ENCODE data around the gene AFF4.

AFF4 gene

DNA sequence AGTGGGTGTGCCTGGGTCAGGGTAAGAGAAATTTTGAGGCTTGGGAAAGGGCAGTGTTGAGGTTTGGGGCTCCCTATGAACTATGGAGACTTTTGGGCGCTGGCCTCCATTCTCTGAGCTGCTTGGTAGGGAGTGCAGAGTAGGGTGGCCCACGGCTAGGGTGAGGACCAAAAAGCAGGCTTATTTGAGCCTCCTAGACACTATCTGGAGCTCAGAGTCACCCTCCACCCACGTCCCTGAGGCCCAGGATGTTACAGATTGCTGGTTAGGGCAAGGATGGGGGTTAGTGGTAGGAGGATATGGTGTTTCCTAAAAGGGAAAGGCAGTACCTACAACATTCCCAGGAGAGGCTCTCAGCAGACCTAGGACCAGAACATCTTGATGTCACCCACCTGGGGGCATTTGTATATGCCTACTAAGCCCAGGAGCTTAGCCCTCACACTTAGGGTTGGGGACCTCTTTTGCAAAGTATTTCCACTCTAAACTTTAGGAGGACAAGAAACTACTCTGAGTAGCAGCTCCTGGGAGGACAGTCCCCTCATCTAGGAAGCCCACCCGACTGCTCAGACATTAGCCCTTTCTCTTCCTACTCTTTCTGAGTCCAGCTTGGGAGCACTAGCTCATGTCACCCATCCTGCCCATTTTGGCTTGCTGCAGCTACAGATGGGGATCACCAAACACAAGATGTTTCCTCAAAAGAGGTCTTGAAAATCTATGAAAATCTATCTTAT lies 135.3 kb downstream of the AFF4 start:
- H3K9me3 ChIP-seq (replicated peaks in 1 of 11): no peaks in the 10 kb centered on the region; a peak in 1 of 22 replicates
- H3K27ac ChIP-seq: no peak overlapping the region
- H3K4me2 ChIP-seq: peak overlapping the region in 2 of 11 experiments; percentile 4 to 16; a peak in 1 of 22 replicates
- TF ChIP-seq Cebpa-rat (IDR thresholded peaks at IDR 0.05): no peak
- peaks cover 5 to 35% (median 17%) of the 10 kb centered on the region in 10 experiments; a peak in 17 of 20 replicates for H3K4me1 ChIP-seq
- peaks cover 67 to 97% (median 90%) of the 10 kb centered on the region in 11 experiments for H3K27me3 ChIP-seq
- H3K36me3 ChIP-seq: peaks cover 0 to 49% (median 0%) of the 10 kb centered on the region in 11 experiments; a peak in 9 of 22 replicates
- H4K20me1 ChIP-seq: peaks cover 0 to 68% (median 32%) of the 10 kb centered on the region in 11 experiments; a peak in 15 of 22 replicates
- H3K9ac ChIP-seq: no peak overlapping the region
- no peak overlapping the region for H3K4me3 ChIP-seq

DNA sequence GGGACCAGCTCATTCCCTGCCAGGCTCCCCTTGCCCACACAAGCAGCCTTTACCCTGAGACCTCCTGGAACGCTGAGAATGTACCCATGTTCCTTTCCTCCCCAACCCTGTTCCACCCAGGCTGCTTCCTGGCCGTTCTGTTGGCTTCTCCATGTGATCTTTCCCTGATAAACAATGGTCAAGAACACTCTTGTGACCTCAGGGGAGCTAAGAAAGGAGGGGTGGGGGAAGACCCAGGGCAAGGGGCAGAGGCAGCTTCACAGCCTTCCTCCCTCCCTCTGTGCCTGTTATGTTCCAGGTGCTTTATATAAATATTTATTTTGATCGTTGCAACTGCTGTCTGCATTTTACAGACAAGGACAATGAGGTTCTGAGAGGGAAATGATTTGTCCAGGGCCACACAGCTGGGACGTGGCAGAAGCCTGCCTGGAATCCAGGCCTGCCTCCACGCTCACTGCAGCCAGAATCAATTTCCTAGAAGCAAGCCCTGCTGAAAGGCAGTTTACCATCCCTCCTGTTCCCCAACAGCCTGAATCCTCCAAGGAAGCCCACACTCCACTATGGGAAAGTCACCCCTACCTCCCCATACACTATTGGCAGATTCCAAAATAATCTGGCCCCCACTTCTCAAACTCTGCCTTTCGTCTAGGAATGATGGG lies 136.9 kb downstream of the AFF4 start:
- no peak overlapping the region for H3K9ac ChIP-seq
- no peaks in the 10 kb centered on the region; a peak in 1 of 22 replicates for H3K9me3 ChIP-seq (replicated peaks in 1 of 11)
- peaks cover 82 to 100% (median 100%) of the 10 kb centered on the region in 11 experiments for H3K27me3 ChIP-seq
- H3K4me2 ChIP-seq: no peak overlapping the region
- no peak overlapping the region for H3K4me3 ChIP-seq
- H3K36me3 ChIP-seq: peaks cover 0 to 54% (median 0%) of the 10 kb centered on the region in 11 experiments; a peak in 9 of 22 replicates
- H4K20me1 ChIP-seq: peaks cover 0 to 80% (median 32%) of the 10 kb centered on the region in 11 experiments; a peak in 15 of 22 replicates
- no peak for TF ChIP-seq Cebpa-rat (IDR thresholded peaks at IDR 0.05)
- H3K27ac ChIP-seq: no peak overlapping the region
- peaks cover 5 to 38% (median 17%) of the 10 kb centered on the region in 10 experiments; a peak in 17 of 20 replicates for H3K4me1 ChIP-seq

DNA sequence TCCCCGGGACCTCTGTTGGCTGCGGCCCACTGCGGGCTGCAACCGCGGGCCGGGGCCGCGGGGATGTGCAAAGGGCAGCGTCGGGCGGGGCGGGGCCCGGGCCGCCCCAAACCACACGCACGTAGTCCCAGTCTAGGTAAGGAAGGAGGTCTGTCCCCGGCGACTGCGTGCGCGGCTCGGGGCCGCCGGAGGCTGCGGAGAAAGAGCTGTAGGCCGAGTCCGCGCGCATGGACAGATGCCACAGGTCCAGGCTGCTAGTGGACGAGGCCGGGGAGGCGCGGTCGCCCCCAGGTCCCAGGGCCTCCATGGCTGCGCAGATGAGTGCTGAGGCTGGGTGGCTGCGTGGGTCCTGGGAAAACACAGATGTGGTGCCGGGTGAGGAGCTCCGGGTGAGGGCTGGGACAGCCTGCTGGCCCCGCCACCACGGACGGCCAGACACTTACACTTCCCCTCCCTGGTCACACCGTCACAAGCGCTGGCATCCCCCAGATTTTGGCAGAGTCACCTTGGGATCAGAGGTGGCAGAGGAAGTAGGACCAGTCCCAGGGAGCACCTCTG lies 137.5 kb downstream of the AFF4 start:
- H3K4me3 ChIP-seq: no peak overlapping the region
- H3K36me3 ChIP-seq: peaks cover 0 to 54% (median 0%) of the 10 kb centered on the region in 11 experiments; a peak in 9 of 22 replicates
- no peak overlapping the region for H3K9ac ChIP-seq
- H3K27me3 ChIP-seq: peaks cover 82 to 100% (median 100%) of the 10 kb centered on the region in 11 experiments
- H4K20me1 ChIP-seq: peaks cover 0 to 80% (median 32%) of the 10 kb centered on the region in 11 experiments; a peak in 15 of 22 replicates
- TF ChIP-seq Cebpa-rat (IDR thresholded peaks at IDR 0.05): no peak
- no peak overlapping the region for H3K4me2 ChIP-seq
- H3K9me3 ChIP-seq (replicated peaks in 1 of 11): no peaks in the 10 kb centered on the region; a peak in 1 of 22 replicates
- H3K4me1 ChIP-seq: peaks cover 5 to 34% (median 15%) of the 10 kb centered on the region in 10 experiments; a peak in 17 of 20 replicates
- no peak overlapping the region for H3K27ac ChIP-seq

Measured in BLaER1 treated with 17β-estradiol and CSF1 and Interleukin-3, amounts not matched to agents 10 nM and 100 nM (cell line).